Skin of body (tissue), 2 donors: ENCODE measurements around the gene KMO. TPM values are rescaled to one million over a fixed set of nuclear protein-coding genes. Genes with fewer than 3 reads are reported as not detected.

Experiments
- DNase-seq: peaks from one replicate; lab custom pipeline; 2025; lab: John Stamatoyannopoulos, UW
- total RNA-seq: library from RNA; depleted of rRNA; stranded (reverse); fragments of >200 nt; gene quantifications from one replicate; pipeline ENCODE4 v1.2.3, GENCODE V29; 2014

Gene KMO
- total RNA-seq, 1 donor from 2014 or later: 0.10 TPM

DNA sequence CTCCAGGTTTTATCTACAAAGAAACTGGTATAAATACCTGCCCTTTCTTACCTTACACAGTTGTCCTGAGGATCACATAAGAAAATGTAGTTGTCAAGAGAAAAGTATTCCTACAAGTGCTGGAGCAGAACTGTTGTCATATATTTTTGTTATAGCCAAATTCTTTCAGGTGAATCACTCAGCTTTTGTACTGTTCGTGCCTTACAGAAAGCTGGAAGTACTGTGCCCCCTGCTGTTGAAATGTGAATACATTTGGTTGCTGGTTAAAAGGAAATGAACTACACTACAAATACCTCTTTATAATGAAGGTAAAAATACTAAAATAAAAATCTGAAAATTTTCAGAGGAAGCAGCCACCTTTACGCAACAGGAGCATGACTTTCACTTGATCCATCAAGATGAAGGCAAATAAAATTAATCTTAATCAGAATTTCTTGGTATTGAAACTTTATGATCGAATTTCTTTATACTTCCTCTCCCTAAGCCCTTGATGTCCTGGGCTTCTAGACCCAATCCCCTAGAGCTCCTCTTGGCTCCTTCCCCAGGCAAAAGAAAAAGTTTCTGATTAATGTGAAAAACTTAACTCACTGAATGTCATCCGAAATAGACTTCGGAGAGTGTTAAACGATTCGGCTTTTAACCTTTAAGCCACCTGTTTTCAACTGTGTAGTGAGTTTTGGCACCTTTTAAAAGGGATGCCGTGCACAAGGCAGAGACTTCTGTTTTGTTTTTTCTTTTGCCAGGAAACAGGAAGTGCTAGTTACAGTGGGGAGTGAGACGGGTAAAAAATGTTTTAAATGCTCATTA is 95.5 kb downstream of the KMO start:
- no peak for DNase-seq

DNA sequence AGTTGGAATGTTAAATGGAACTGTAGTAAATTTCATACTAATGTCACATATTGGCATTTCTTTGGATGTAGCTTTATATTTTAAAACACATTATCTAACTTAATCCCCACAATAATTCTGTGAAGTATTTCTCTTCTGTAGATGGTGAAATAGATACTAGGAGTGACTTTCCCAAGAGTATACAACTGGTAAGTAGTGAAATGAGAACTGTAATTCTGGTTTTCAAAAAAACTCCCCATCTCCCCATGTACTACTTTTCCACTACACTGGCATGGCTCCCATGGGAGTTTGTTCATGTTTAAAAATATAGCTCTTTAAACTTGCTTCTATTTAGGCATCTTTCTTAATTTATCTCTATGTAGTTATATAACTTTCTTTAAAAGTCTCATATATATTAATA is 97.8 kb downstream of the KMO start:
- no peak for DNase-seq

DNA sequence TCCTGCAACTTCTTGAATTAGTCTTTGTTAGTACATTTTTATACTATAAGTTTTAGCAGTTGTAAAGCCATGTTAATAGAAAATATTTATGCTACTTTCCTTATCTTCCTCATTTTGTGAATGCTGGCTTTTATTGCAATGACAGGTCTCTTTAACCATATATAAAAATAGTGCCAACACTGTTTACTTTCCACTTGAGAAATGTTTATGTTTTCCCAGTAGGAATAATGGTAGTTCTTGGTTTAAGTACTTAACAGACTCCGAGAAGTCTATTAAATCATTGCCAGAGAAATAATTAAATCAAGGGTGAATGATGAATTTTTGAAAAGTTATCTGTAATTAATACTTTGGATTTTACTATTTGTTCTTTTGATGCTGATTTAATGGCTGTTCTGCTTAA is 98.3 kb downstream of the KMO start:
- no peak for DNase-seq

DNA sequence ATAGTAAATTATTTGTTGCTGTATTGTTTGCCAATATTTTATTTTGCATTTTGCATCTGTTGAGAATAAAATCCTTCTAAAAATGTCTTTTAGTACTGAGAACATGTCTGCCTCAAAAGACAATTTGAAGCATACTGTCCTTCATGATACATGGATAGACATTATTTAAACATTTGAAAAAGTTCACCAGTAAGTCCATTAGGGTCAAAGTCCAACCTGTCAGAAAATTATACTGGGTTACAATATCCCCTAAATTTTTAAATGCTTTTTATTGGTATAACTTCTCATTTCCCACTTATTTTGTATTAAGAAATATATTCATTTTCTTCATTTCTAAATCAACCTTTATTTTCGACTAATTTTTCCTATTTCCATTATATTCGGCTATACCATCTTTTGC is 98.7 kb downstream of the KMO start:
- no peak for DNase-seq

DNA sequence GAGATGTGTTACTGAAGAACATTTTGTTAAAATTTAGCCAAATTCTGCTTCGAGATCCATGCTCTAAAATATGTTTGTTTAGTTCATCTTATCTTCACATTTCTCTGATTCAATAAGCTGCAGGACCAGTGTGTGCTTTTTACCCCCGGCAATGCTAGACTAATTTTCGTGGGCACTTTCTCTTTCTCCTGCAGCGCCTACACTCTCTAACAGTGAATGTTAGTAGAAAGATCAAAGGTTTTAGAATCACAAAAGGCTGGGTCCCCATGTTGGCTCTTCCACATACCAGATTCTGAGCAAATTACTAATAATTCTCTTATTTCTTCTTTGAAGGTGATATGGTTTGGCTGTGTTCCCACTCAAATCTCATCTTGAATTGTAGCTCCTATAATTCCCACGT is 99.5 kb downstream of the KMO start:
- no peak for DNase-seq

DNA sequence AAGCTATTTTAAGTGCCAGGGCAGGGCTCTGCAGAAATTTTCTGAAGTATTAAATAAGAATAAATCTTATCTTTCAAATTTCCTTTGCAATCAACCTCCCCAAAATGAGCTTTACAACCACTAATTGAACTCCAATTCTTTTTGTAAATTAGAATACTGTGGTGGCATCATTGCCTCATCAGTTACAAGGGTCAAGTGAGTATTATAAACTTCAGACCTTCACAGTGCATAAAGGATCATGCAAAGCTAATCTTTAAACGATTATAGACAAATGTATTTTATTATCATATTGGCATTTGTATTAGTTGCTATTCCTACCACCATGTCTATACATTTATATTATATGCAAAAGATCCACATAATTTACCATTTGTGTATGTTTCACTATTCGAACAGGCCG is 100.8 kb downstream of the KMO start:
- DNase-seq: no peak

DNA sequence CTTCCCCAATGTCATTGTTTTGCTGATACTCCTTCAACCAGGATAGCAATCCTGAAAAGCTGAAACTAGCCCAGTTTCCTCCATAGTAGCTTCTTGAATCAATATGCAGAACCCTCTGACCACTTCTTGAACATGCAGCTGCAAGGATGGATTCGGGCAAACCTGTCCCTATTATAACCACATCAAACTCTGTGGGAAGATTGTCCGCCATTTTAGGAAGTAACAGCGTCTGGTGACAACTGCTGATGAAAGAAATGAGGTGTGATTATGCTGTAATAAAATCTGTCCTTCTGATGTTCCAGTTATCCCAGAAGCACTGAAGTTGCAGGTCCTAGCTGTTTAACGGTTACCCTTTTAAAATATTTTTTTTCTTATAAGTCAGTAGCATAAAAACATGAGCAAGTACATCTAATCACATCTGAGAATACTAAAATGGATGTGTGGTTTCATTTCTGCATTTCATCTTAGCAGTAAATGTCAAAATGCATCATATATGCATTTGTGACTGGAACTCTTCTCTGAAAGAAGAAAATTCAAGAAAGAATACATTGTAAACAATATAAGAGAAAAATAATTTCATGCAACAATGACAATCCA is 103.5 kb downstream of the KMO start:
- no peak for DNase-seq

DNA sequence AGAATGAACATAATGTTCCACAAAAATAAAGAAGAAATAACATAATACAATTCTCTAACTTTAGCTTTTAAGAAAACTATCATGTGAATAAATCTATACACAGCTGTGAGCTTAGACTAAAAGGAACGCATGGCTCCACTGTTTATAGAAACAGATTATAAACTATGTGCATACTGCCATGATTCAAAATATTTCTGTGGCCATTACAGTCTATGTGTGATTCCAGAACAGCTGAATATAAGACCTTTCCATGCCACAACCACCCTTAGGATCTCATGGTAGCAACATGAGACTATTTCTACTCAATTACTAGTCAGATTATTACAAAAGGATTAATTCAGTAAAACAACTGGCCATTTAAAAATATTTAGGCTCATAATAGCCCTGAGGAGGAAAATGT is 104.1 kb downstream of the KMO start:
- no peak for DNase-seq

DNA sequence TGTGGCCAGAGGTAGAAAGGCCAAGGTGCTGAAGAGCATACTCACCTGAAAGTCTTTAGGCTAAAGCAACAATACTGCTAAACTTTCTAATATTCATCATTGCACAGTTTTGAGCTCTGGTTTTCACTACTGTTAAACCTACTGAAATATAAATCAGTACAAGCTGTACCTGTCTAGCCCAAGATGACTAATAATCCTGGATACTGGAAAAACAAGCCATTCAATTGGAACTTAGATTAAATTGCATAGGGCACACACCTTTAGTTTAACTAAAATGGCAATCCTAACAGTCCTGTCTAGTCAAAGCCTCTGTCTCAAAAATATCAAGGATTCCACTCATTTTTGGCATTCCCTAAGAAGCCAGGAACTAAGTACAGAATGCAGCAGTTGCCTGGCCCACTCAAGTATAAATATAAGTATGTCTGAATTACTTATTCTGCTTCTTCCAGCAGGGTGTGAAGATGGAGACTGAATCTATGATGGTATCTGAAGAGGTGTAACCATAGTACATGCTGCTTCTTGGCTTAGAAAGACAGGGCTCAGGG is 104.9 kb downstream of the KMO start:
- DNase-seq: no peak

DNA sequence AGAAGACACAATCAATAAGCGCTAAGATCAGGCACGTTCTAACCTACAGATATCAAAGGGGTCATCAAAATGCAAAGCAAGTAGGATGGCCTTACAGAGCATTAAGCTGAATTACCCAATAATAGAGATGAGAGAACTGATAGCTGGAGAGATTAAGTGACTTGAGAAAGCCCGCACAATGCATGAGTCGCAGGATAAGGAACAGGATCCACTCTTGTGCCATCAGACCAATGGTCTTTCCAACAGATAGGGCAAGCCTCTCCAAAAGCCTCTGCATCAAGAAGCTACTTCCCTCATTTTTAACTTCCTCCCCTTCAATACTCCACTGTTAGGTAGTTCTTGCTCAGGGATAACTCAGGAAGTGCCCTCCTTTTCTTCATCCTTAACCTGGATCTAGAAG is 105.4 kb downstream of the KMO start:
- no peak for DNase-seq

DNA sequence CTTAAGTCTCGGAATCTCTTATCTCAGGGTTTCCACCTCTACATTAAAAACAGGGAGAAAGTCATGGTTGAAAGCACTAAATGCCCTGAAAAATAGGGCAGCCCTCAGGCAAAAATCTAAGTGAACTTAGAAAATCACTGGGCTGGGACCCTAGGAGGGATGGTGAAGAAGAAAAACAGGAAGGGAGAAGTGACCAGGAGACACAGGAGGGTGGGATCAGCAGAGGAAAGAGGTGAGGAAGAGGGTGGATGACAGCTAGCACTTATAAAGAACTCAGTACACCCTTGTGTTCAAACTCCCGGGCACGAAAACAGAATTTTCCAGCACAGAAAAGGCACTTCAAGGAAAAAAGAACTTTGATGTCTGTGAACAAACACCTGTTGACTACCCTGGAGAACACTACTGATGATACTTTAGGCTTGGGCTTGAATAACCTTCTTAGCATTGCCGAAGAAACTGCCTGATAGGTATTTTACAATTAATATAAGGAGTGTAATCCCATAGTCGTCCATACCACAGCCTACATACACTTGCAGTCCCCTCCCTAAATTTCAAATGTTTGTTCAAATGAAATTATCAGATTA is 106.0 kb downstream of the KMO start:
- no peak for DNase-seq

DNA sequence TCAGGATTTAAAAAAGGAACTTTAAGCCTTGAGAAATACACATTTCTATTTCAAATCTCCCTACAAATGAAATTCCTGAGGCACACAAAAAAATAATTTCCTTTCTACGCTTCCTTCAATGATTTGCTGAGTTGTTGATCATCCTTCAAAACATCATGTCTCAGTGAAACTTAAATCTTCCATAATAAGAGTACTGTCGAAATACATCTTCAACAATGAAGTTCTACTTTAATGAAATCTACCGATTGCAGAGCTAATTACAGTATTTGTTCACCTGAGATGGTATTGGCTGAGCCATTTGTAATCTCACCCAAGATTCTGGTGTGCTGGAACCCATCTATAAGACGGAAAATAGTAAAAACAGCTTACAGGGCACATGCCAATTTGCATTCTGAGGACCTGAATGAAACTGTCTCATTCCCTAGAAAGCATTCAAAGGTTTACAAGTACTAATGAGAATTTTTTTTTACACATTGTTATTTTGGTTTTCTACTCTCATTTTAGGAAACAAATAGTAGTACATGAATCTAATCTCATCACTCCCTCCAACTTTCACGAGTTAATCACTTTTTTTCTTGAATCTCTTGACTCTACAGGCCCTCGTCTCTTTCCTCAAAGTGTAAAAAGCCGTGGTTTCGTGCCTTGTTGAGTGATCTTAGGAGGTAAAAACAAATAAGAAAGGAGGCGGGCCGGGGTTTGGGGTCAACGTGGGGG is 106.9 kb downstream of the KMO start:
- peak; percentile 12 for DNase-seq

DNA sequence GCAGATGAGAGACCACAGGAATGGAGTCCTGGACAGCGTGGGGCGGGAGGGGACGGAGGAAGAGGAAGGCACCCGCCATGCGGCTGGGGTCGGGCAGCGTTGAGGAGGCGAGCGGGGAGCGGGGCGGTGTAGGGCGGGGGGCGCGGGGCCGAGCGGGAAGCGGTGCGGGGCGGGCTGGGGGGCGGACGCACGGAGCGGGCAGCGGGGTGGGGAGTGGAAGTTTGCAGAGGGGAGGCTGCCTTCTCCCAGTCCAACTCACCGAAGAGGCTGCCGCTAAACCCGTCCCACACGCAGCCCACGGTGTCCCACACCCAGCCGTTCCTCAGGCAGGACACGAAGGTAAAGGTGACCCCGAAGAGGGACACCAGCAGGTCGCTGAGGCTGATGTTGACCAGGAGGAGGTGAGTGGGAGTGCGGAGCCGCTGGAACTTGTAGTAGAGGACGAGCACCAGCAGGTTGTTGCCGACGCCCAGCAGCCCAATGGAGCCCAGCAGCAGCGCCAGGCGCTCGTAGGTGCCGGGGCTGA is 107.5 kb downstream of the KMO start:
- peak; percentile 13 for DNase-seq

DNA sequence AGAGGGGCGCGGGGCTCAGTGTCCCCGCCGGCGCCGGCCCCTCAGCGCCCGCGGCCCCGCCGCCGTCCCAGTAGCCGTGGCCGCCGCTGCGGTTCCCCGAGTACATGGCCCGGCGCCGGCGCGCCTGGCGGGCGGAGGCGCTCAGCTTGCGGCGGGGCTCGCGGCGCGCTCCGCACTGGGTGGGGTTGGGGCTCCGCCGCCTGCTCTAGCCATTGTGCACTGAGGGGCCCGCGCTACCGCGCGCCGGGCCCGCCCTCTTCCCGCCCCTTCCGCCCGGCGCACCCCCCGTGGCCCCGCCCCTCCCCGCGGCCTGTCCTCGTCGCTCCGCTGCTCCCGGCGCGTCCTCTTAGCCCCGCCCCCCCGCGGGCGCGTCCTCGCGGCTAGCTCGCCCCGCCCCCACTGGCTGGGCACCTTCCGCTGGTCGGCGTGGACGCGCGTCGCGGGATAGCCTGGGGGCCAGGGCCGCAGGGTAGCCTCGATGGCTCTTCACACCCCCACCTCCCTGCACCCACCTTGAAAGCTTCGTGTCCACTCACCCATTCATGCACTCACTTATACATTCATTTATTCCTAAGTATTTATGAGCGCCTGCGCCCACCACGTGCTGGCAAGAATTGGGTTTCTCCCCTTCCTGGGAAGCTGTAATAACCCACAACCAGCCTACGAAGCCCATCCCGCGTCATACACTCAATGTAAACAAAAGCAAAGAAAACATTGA is 108.1 kb downstream of the KMO start, which contains the start of the genes CHML and OPN3:
CHML (minus strand) TSS at position 221 of the 718 bp plus-strand sequence. CDS start 4,603 bp downstream, outside the sequence.
OPN3 (minus strand) TSS at position 221 of the 718 bp plus-strand sequence; CDS start at position 106, 115 bp downstream.
- DNase-seq: peak; percentile 80

DNA sequence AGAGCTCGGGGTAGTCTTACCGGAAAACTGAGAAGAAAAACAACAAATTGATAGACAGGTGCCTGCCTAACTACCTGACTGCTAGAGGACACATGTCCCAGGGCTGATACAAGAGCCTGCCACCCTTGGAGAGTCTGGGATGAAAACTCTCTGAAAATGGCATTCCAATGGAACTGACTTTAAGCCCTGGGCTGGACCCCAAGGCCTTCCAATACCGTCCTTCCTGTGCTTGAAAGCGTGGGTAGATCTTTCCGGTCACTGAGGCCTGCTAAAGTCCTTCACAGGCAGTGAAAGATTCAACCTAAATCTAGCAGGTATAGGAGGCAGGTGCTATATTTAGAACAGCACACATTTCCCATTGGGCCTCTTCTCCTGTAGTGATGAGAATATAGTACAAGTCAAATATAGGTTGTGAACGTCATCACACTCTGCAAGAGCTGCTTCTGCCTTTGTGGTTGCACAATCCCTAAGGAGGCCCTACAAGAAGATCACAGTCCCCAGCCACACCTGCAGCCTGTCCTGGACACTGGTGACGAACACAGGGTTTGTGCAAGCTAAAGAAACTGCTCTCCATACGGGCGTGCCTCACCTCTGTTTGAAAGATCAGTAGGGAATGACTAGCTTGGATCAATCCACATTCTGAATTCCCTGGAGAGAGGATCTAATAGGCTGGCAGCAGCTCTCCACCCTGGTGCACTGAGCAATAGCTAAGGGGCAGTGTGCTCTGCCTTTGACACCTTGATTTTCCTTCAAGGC is 108.9 kb downstream of the KMO start:
- no peak for DNase-seq

DNA sequence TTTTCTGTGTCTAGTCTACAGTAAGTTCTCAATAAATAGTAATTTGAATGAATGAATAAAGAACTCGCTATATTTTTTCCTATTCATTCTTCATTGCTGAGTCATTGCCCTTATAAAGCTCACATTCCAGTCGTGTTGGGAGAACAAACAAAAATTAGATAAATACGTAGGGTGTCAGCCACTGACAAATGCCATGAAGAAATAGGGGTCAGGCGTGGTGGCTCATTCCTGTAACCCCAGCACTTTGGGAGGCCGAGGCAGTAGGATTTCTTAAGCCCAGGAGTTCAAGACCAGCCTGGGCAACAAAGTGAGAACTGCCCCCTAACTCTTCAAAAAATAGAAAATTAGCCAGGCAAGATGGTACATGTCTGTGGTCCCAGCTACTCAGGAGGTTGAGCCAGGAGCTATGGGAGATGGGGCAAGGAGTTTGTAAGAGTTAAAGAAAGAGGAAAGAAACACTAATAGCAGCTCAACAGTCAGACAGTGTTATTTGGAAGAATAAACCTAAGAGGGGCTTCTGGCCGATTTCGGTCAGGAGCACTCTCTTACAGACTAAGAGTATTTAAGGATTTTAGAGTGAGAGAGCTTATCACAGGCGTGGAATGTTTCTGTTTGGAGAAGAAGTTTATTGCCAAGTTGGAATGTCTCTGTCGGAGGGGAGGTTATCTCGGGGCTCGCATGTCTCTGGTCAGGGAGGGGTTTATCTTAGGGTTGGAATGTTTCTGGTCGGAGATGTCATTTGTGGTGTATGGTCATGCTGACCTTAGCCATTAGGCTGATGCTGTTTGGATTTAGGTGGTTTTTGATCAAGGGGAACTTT is 109.8 kb downstream of the KMO start:
- no peak for DNase-seq

DNA sequence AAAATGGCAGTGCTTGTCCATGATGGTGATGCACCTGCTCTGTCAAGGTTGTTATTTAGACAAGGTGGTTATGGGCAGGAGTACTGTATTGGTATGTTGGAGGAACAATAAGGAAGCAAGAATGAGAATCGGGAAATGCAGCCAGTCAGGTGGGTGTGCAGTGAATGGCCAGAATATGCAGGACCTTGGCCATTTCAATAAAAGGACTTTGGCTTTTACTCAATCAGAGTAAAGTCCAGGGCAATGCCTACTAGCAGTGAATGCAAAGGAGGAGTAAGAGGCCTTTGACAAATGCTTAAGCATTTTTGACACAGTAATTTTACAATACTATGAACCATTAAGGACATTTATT is 110.4 kb downstream of the KMO start:
- no peak for DNase-seq

DNA sequence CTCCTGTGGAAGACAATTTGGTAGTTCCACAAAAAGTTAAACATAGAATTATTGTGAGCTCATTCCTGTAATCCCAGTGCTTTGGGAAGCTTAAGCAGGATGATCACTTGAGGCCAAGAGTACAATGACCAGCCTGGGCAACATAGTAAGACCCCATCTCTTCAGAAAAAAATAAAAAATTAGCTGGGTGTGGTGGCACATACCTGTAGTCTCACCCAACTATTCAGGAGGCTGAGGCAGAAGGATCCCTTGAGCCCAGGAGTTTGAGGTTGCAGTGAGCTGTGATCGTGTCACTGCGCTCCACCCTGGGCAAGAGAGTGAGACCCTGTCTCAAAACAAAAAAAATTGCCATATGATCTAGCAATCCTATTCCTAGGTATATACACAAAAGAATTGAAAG is 112.1 kb downstream of the KMO start:
- DNase-seq: no peak

DNA sequence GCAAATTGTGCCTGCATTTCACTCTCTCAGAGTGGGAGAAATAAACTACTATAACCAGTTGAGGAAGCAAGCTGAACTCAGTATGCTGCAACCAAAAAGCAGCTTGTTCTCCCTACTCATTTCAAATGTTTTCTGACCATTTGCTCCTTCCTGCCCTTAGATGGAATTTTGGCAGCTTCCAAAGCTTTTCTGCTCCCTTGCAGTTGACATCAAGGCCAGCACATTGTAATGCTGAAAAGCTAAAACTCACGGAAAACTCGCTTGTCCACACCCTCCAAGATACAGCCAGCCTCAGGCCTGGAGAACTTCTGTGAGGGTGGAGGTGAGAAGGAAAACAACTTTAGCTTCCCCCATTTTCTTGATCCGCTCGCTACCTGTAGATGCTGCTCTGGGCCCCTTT is 113.0 kb downstream of the KMO start:
- DNase-seq: no peak
